NCI-H82 treated with DMSO at 0.1 percent for 48 hours (cell line): ENCODE measurements around the gene C2CD4D.
A peak's percentile ranks its signal among the peaks of the same experiment; 100 is the strongest.

Source experiments
- DNase-seq: peaks from one replicate; lab custom pipeline; 2025; ENCODE audit not compliant: unreplicated experiment; lab: John Stamatoyannopoulos, UW

The C2CD4D gene

DNA sequence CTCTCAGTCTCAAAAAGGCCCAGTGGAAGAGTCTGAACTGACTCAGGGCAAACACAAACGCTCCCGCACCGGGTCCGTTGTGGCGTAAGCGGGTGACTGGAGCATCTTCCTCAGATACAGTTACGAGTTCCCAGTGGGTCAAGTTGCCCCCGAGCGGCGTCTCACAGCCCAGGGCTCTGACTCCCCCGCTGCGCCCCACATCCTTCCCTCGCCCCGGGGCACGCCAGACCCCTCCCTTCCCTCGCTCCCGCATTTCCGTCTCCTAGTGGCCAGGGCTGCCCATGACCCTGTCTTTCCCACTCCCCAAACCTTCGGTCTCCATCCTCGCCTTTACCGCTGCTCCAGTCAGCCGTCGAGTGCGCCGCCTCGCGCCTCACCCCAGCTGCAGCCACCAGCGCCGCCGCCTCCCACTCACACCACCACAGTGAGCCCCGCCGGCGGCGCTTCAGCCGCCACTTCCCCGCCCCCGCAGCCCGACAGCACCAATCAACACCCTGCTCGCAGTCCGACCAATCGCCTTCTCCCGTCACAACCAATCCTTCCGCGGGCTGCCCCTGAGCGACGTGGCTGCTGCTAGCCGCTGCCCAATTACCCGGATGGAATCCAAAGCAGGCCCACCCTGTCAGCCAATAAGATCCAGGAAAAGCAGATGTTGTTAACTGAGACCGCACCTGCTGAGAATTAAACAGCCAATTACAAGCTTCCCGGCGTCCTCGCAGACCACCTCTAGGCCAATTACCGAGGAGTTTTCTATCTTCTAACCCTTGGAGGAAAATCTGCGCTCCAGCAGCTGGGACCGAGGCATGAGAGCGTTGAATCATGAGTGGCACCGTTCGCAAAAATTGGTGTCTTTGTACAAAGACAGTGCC lies 49.3 kb downstream of the C2CD4D start, which contains the start of gene TDRKH:
TSS of gene TDRKH (minus strand) at position 430 of the 869 bp plus-strand sequence. CDS start 7,478 bp downstream, outside the sequence.
- DNase-seq, result peak; percentile 100
